Activated CD8-positive, alpha-beta memory T cell treated with anti-CD3 and anti-CD28 coated beads, Interleukin-2, amount 10 ng/mL, durations not matched to agents 7 days and 5 days (primary cell): ENCODE data around the gene TRNP1. TPM values are rescaled to one million over a fixed set of nuclear protein-coding genes. Genes with fewer than 3 reads are reported as not detected.

Source experiments
- ATAC-seq: fragments of 150-1000 bp; cut with Tn5 transposase; one replicate; pipeline ENCODE4 v1.10.0; 2021; ENCODE audit warnings: moderate library complexity
- CTCF ChIA-PET: fragments of 350-600 bp; sonication (Branson Sonifier 250); formaldehyde crosslinking; loops from one replicate; lab custom pipeline; 2021; ENCODE audit warnings: antibody characterized with exemption; lab: Charles Lee
- DNase-seq: peaks from one replicate; pipeline ENCODE4 v3.0.0-alpha.2; 2020
- H3K27ac Mint-ChIP-seq: one replicate; pipeline ENCODE4 v1.8.0; 2021; ENCODE audit warnings: mild to moderate bottlenecking, mixed read lengths
- H3K27me3 Mint-ChIP-seq: one replicate; pipeline ENCODE4 v1.8.0; 2021; ENCODE audit warnings: mixed read lengths
- H3K36me3 Mint-ChIP-seq: one replicate; pipeline ENCODE4 v1.8.0; 2021; ENCODE audit warnings: mild to moderate bottlenecking, mixed read lengths
- H3K4me1 Mint-ChIP-seq: one replicate; pipeline ENCODE4 v1.8.0; 2021; ENCODE audit warnings: mixed read lengths
- H3K4me3 Mint-ChIP-seq: one replicate; pipeline ENCODE4 v1.8.0; 2021; ENCODE audit warnings: mild to moderate bottlenecking, moderate library complexity, mixed read lengths
- H3K9me3 Mint-ChIP-seq: one replicate; pipeline ENCODE4 v1.8.0; 2022; ENCODE audit warnings: low read depth, mixed read lengths
- total RNA-seq, 2 experiments: library from RNA; stranded (reverse); gene quantifications; one replicate each; pipeline ENCODE4 v1.2.3, GENCODE V29; 2021

The TRNP1 gene
- total RNA-seq, 2 experiments from 2014 or later, result 0.15 to 0.19 TPM

- no peak for DNase-seq
- peaks cover 6% of the 10 kb centered on the region for H3K4me1 Mint-ChIP-seq
- H3K9me3 Mint-ChIP-seq, result no peaks in the 10 kb centered on the region
- H3K36me3 Mint-ChIP-seq, result no peaks in the 10 kb centered on the region
- CTCF ChIA-PET, result interaction anchor here (3.5 kb wide), 1 partner anchor 13 kb away, joined by 23 read pairs; no protein-coding TSS in a partner anchor
- ATAC-seq, result no peak
- peaks cover 32% of the 10 kb centered on the region for H3K27me3 Mint-ChIP-seq
- H3K27ac Mint-ChIP-seq, result no peak overlapping the region
- H3K4me3 Mint-ChIP-seq, result no peak overlapping the region
These were observed 16.9 kb downstream of the TRNP1 start for GRCh38 chr1:27010226-27010994.

GRCh38 chr1:27011058-27011764 lies 17.7 kb downstream of the TRNP1 start:
- H3K9me3 Mint-ChIP-seq, result no peaks in the 10 kb centered on the region
- no peak overlapping the region for H3K4me3 Mint-ChIP-seq
- peaks cover 6% of the 10 kb centered on the region for H3K4me1 Mint-ChIP-seq
- CTCF ChIA-PET, result interaction anchor here (1.9 to 3.5 kb wide), 2 partner anchors 14 kb away, joined by 11 to 23 read pairs; no protein-coding TSS in a partner anchor
- H3K27ac Mint-ChIP-seq, result no peak overlapping the region
- DNase-seq (no peak), ATAC-seq (no peak)
- peaks cover 33% of the 10 kb centered on the region for H3K27me3 Mint-ChIP-seq
- no peaks in the 10 kb centered on the region for H3K36me3 Mint-ChIP-seq

GRCh38 chr1:27011976-27012563 lies 18.6 kb downstream of the TRNP1 start:
- ATAC-seq, result no peak
- Mint-ChIP-seq H3K9me3 (no peaks in the 10 kb centered on the region), H3K4me1 (peaks cover 6% of the 10 kb centered on the region), H3K27ac (no peak overlapping the region), H3K27me3 (peaks cover 37% of the 10 kb centered on the region), H3K36me3 (no peaks in the 10 kb centered on the region), H3K4me3 (no peak overlapping the region)
- no peak for DNase-seq
- CTCF ChIA-PET, result interaction anchor here (1.9 kb wide), 1 partner anchor 15 kb away, joined by 11 read pairs; no protein-coding TSS in a partner anchor

GRCh38 chr1:27015260-27015659 lies 21.8 kb downstream of the TRNP1 start:
- peaks cover 6% of the 10 kb centered on the region for H3K4me1 Mint-ChIP-seq
- no peak overlapping the region for H3K4me3 Mint-ChIP-seq
- ATAC-seq, result no peak
- no peaks in the 10 kb centered on the region for H3K9me3 Mint-ChIP-seq
- peaks cover 37% of the 10 kb centered on the region for H3K27me3 Mint-ChIP-seq
- CTCF ChIA-PET, result interaction anchor here (0.9 to 1.4 kb wide), 3 partner anchors 18 to 30 kb away, joined by 3 to 4 read pairs (median 3); no protein-coding TSS in a partner anchor
- no peaks in the 10 kb centered on the region for H3K36me3 Mint-ChIP-seq
- no peak overlapping the region for H3K27ac Mint-ChIP-seq
- no peak for DNase-seq

GRCh38 chr1:27016376-27016775 lies 22.9 kb downstream of the TRNP1 start:
- no peak for ATAC-seq
- Mint-ChIP-seq H3K27me3 (peaks cover 31% of the 10 kb centered on the region), H3K4me1 (peaks cover 6% of the 10 kb centered on the region), H3K27ac (no peak overlapping the region), H3K4me3 (no peak overlapping the region), H3K9me3 (no peaks in the 10 kb centered on the region), H3K36me3 (no peaks in the 10 kb centered on the region)
- no peak for DNase-seq
- CTCF ChIA-PET, result interaction anchor here (0.9 to 1.4 kb wide), 3 partner anchors 28 to 280 kb away, joined by 3 to 4 read pairs (median 4); no protein-coding TSS in a partner anchor

GRCh38 chr1:27017207-27017606 lies 23.7 kb downstream of the TRNP1 start:
- peaks cover 8% of the 10 kb centered on the region for H3K4me1 Mint-ChIP-seq
- no peak for ATAC-seq
- no peaks in the 10 kb centered on the region for H3K9me3 Mint-ChIP-seq
- H3K36me3 Mint-ChIP-seq, result no peaks in the 10 kb centered on the region
- CTCF ChIA-PET, result no interaction called here
- H3K4me3 Mint-ChIP-seq, result no peak overlapping the region
- no peak for DNase-seq
- H3K27ac Mint-ChIP-seq, result no peak overlapping the region
- H3K27me3 Mint-ChIP-seq, result peaks cover 23% of the 10 kb centered on the region

GRCh38 chr1:27018316-27018715 lies 24.8 kb downstream of the TRNP1 start:
- no peak overlapping the region for H3K27ac Mint-ChIP-seq
- no peak overlapping the region for H3K4me3 Mint-ChIP-seq
- DNase-seq (no peak), ATAC-seq (no peak)
- no peaks in the 10 kb centered on the region for H3K36me3 Mint-ChIP-seq
- peaks cover 2% of the 10 kb centered on the region for H3K4me1 Mint-ChIP-seq
- peaks cover 17% of the 10 kb centered on the region for H3K27me3 Mint-ChIP-seq
- CTCF ChIA-PET, result interaction anchor here (1.9 kb wide), 1 partner anchor 26 kb away, joined by 5 read pairs; no protein-coding TSS in a partner anchor
- no peaks in the 10 kb centered on the region for H3K9me3 Mint-ChIP-seq

- DNase-seq (no peak), ATAC-seq (no peak)
- H3K9me3 Mint-ChIP-seq, result no peaks in the 10 kb centered on the region
- H3K27me3 Mint-ChIP-seq, result peaks cover 10% of the 10 kb centered on the region
- H3K27ac Mint-ChIP-seq, result no peak overlapping the region
- no peaks in the 10 kb centered on the region for H3K36me3 Mint-ChIP-seq
- CTCF ChIA-PET, result interaction anchor here (0.9 to 1.6 kb wide), 3 partner anchors 23 to 26 kb away, joined by 3 to 7 read pairs (median 5); no protein-coding TSS in a partner anchor
- H3K4me3 Mint-ChIP-seq, result no peak overlapping the region
- peaks cover 2% of the 10 kb centered on the region for H3K4me1 Mint-ChIP-seq
These were observed 28.0 kb downstream of the TRNP1 start for GRCh38 chr1:27021354-27022031.

GRCh38 chr1:27025718-27026117 lies 32.2 kb downstream of the TRNP1 start:
- Mint-ChIP-seq H3K4me3 (no peak overlapping the region), H3K36me3 (no peaks in the 10 kb centered on the region), H3K27me3 (peaks cover 10% of the 10 kb centered on the region), H3K9me3 (no peaks in the 10 kb centered on the region), H3K4me1 (peaks cover 2% of the 10 kb centered on the region), H3K27ac (no peak overlapping the region)
- DNase-seq, result no peak
- ATAC-seq, result no peak
- CTCF ChIA-PET, result no interaction called here

GRCh38 chr1:27026621-27027574 lies 33.4 kb downstream of the TRNP1 start:
- Mint-ChIP-seq H3K4me1 (peaks cover 2% of the 10 kb centered on the region), H3K9me3 (no peaks in the 10 kb centered on the region), H3K4me3 (no peak overlapping the region), H3K27ac (no peak overlapping the region), H3K27me3 (peaks cover 10% of the 10 kb centered on the region), H3K36me3 (no peaks in the 10 kb centered on the region)
- ATAC-seq, result no peak
- DNase-seq, result no peak
- CTCF ChIA-PET, result interaction anchor here (0.7 to 1.6 kb wide), 3 partner anchors 19 to 30 kb away, joined by 3 to 11 read pairs (median 5); no protein-coding TSS in a partner anchor

- Mint-ChIP-seq H3K27me3 (peaks cover 10% of the 10 kb centered on the region), H3K9me3 (no peaks in the 10 kb centered on the region), H3K36me3 (no peaks in the 10 kb centered on the region), H3K4me1 (no peaks in the 10 kb centered on the region), H3K4me3 (no peak overlapping the region), H3K27ac (no peak overlapping the region)
- CTCF ChIA-PET, result interaction anchor here (0.6 to 1.6 kb wide), 3 partner anchors 18 to 69 kb away, joined by 3 to 11 read pairs (median 5); no protein-coding TSS in a partner anchor
- ATAC-seq (no peak), DNase-seq (no peak)
These were observed 34.2 kb downstream of the TRNP1 start for GRCh38 chr1:27027575-27028250.
